WTC11 (cell line): ENCODE results near the gene PITPNM3.

ENCODE experiments used
- CREB1 ChIP-seq: sonication (generic); formaldehyde crosslinking; IDR thresholded peaks from 2 replicates; pipeline ENCODE4 v1.8.0; 2023; ENCODE audit warnings: mild to moderate bottlenecking, missing genetic modification reagents
- JUN ChIP-seq: sonication (generic); formaldehyde crosslinking; IDR thresholded peaks from 2 replicates; pipeline ENCODE4 v1.8.0; 2023; ENCODE audit warnings: mild to moderate bottlenecking, missing genetic modification reagents
- MYBL2 ChIP-seq: sonication (generic); formaldehyde crosslinking; IDR thresholded peaks from 2 replicates; pipeline ENCODE4 v1.8.1; 2023; ENCODE audit warnings: mild to moderate bottlenecking, moderate library complexity, missing genetic modification reagents
- NR2C2 ChIP-seq: sonication (generic); formaldehyde crosslinking; IDR thresholded peaks from 2 replicates; pipeline ENCODE4 v1.8.0; 2022; ENCODE audit warnings: mild to moderate bottlenecking, missing genetic modification reagents
- RELA ChIP-seq: sonication (generic); formaldehyde crosslinking; IDR thresholded peaks from 2 replicates; pipeline ENCODE4 v1.8.1; 2022; ENCODE audit warnings: missing genetic modification reagents, mild to moderate bottlenecking, borderline replicate concordance
- TF ChIP-seq, protein P1 (sequence below): sonication (generic); formaldehyde crosslinking; IDR thresholded peaks from 2 replicates; pipeline ENCODE4 v1.8.0; 2023; ENCODE audit warnings: missing genetic modification reagents
- TF ChIP-seq, protein P2 (sequence below): sonication (generic); formaldehyde crosslinking; IDR thresholded peaks from 2 replicates; pipeline ENCODE4 v1.8.1; 2022; ENCODE audit warnings: mild to moderate bottlenecking, moderate library complexity, missing genetic modification reagents
- TF ChIP-seq, protein P3 (sequence below): sonication (generic); formaldehyde crosslinking; IDR thresholded peaks from 2 replicates; pipeline ENCODE4 v1.8.0; 2022; ENCODE audit warnings: mild to moderate bottlenecking, missing genetic modification reagents
- TF ChIP-seq, protein P4 (sequence below): sonication (generic); formaldehyde crosslinking; IDR thresholded peaks from 2 replicates; pipeline ENCODE4 v1.8.1; 2023; ENCODE audit warnings: mild to moderate bottlenecking, missing genetic modification reagents, moderate library complexity
- TF ChIP-seq, protein P5 (sequence below): fragments of 200-600 bp; IDR thresholded peaks from 2 replicates; pipeline ENCODE4 v1.8.0; 2022; ENCODE audit warnings: antibody characterized with exemption
- TF ChIP-seq, protein P6 (sequence below): sonication (generic); formaldehyde crosslinking; conservative IDR thresholded peaks from 2 replicates; pipeline ENCODE4 v1.8.1; 2022; ENCODE audit warnings: mild to moderate bottlenecking, missing genetic modification reagents
- TF ChIP-seq, protein P7 (sequence below): sonication (generic); formaldehyde crosslinking; IDR thresholded peaks from 2 replicates; pipeline ENCODE4 v1.8.1; 2022; ENCODE audit warnings: low read depth, mild to moderate bottlenecking, moderate library complexity, missing genetic modification reagents, borderline replicate concordance

DNA sequence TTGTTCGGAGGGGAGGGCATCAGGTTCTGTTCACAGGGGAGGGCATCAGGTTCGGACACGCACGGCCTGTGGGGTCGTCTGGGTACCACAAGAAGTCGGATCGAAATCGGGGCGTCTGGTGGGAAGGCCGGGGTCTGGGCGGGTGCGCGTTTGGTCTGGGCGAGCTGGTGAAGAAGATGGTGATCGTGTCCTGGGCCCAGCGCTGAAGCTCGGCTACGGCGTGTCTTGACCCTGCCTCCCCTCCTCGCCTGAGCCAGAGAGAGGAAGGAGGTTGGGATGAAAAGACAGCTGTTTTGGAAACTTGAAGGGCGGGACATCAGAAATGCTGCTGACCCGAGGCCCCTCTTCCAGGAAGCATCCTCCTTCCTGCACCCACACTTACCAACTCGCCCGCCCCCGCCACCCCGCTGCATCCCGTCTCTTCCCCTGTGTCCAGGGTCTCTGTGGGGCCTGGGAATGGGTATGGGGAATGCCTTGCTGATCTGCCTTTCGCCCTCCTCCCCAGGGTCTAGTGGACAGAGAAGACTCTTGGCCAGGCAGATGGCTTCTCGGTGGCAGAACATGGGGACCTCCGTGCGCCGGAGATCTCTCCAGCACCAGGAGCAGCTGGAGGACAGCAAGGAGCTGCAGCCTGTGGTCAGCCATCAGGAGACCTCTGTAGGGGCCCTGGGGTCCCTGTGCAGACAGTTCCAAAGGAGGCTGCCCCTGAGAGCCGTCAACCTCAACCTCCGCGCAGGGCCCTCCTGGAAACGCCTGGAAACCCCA, 111.6 kb downstream of the PITPNM3 start:
- TF ChIP-seq, protein P1, sequence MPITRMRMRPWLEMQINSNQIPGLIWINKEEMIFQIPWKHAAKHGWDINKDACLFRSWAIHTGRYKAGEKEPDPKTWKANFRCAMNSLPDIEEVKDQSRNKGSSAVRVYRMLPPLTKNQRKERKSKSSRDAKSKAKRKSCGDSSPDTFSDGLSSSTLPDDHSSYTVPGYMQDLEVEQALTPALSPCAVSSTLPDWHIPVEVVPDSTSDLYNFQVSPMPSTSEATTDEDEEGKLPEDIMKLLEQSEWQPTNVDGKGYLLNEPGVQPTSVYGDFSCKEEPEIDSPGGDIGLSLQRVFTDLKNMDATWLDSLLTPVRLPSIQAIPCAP (CRISPR knock-in tag), result no peak
- TF ChIP-seq, protein P2, sequence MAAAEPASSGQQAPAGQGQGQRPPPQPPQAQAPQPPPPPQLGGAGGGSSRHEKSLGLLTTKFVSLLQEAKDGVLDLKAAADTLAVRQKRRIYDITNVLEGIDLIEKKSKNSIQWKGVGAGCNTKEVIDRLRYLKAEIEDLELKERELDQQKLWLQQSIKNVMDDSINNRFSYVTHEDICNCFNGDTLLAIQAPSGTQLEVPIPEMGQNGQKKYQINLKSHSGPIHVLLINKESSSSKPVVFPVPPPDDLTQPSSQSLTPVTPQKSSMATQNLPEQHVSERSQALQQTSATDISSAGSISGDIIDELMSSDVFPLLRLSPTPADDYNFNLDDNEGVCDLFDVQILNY, result no peak
- TF ChIP-seq, protein P3, sequence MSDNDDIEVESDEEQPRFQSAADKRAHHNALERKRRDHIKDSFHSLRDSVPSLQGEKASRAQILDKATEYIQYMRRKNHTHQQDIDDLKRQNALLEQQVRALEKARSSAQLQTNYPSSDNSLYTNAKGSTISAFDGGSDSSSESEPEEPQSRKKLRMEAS (CRISPR knock-in tag), result no peak
- TF ChIP-seq, protein P4, sequence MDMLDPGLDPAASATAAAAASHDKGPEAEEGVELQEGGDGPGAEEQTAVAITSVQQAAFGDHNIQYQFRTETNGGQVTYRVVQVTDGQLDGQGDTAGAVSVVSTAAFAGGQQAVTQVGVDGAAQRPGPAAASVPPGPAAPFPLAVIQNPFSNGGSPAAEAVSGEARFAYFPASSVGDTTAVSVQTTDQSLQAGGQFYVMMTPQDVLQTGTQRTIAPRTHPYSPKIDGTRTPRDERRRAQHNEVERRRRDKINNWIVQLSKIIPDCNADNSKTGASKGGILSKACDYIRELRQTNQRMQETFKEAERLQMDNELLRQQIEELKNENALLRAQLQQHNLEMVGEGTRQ, result no peak
- TF ChIP-seq CREB1 (CRISPR knock-in tag), result no peak
- TF ChIP-seq, protein P5, sequence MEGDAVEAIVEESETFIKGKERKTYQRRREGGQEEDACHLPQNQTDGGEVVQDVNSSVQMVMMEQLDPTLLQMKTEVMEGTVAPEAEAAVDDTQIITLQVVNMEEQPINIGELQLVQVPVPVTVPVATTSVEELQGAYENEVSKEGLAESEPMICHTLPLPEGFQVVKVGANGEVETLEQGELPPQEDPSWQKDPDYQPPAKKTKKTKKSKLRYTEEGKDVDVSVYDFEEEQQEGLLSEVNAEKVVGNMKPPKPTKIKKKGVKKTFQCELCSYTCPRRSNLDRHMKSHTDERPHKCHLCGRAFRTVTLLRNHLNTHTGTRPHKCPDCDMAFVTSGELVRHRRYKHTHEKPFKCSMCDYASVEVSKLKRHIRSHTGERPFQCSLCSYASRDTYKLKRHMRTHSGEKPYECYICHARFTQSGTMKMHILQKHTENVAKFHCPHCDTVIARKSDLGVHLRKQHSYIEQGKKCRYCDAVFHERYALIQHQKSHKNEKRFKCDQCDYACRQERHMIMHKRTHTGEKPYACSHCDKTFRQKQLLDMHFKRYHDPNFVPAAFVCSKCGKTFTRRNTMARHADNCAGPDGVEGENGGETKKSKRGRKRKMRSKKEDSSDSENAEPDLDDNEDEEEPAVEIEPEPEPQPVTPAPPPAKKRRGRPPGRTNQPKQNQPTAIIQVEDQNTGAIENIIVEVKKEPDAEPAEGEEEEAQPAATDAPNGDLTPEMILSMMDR, result no peak
- TF ChIP-seq RELA (CRISPR knock-in tag), result no peak
- TF ChIP-seq NR2C2 (CRISPR knock-in tag), result no peak
- TF ChIP-seq MYBL2 (CRISPR knock-in tag), result no peak
- TF ChIP-seq JUN (CRISPR knock-in tag), result no peak
- TF ChIP-seq, protein P6, sequence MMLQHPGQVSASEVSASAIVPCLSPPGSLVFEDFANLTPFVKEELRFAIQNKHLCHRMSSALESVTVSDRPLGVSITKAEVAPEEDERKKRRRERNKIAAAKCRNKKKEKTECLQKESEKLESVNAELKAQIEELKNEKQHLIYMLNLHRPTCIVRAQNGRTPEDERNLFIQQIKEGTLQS, result no peak
- TF ChIP-seq, protein P7, sequence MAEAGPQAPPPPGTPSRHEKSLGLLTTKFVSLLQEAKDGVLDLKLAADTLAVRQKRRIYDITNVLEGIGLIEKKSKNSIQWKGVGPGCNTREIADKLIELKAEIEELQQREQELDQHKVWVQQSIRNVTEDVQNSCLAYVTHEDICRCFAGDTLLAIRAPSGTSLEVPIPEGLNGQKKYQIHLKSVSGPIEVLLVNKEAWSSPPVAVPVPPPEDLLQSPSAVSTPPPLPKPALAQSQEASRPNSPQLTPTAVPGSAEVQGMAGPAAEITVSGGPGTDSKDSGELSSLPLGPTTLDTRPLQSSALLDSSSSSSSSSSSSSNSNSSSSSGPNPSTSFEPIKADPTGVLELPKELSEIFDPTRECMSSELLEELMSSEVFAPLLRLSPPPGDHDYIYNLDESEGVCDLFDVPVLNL (CRISPR knock-in tag), result no peak
